ENCODE results near the gene ATP6V0C.
A peak's percentile ranks its signal among the peaks of the same experiment; 100 is the strongest.

The ATP6V0C gene

GRCh38 chr16:2511996-2512734 lies 1.6 kb upstream of the ATP6V0C start:
- DNase-seq (ENCODE audit: low read depth), result no peak

DNA sequence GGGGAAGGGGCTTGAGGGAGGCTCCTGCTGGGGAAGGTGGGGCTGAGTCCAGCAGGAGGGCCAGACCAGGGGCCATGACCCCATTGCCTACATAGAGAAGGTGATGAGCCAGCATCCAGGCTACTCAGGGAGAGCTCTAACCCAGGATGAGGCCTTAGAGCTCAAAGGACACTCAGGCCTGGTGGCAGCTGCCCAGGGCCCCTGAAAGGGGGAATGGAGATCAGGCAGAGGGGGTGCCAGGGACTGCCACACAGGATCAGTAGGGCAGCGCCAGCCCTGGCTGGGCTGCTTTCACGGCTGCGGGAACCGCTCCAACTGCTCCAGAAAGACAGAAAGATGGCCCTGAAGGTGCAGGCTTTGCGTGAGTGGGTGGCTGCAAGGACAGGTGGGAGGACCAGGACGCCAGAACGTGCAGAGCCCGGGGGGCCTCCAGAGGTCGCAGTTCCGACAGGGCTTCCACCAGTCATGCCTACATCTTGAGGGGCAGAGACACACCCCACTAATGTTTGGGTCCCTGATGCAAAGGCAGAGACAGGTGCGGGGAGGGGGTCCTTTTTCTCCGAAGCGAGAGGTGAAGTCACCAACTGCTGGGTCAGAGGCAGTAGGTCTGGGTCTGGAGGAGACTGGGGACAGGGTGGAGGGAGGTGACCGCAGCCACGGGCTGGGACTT lies 882 bp upstream of the ATP6V0C start:
- DNase-seq (ENCODE audit: low read depth), result no peak

DNA sequence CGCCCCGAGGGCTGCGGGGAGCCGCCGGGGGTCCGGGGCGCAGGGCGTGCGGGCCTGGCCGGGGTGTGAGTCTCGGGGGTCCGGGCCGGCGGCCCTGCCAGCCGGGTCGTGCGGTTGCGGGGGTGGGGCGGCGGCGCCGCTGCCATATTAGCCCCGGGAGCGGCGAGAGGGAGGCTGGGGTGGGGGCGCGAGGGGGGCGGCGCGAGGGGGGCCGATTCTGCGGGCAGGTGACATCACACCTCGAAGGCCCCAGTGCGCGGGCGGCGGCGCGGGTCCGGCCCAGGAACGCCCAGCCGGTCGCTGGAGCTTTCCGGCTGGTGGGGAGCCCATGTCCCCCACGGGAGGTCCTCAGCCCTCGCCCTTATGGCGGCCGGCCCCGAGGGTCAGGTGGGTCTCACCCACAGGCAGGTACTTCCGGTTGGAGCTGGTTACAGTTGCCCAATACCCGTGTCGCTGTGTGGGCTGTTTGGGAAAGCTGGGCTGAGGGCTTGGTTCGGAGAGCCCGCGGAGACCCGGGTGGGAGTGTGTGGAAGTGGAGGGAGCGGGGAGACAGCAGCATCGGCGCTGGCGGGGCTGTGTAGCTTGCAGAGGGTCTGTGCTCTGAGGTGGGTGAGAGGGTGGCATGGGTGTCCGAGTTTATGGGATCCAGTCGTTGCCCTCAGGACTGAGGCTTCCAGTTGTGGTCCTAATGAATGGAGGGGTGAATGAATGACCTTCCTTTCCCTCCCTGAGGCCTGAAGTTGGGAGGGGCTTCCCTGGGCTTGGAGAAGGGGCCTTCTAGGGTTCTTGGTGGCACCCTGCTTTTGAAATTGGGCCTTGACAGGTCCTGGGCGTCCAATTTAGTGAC lies 804 bp downstream of the ATP6V0C start:
- DNase-seq (ENCODE audit: low read depth), result no peak

GRCh38 chr16:2515180-2515851 lies 1.6 kb downstream of the ATP6V0C start:
- DNase-seq (ENCODE audit: low read depth), result peak; percentile 27

DNA sequence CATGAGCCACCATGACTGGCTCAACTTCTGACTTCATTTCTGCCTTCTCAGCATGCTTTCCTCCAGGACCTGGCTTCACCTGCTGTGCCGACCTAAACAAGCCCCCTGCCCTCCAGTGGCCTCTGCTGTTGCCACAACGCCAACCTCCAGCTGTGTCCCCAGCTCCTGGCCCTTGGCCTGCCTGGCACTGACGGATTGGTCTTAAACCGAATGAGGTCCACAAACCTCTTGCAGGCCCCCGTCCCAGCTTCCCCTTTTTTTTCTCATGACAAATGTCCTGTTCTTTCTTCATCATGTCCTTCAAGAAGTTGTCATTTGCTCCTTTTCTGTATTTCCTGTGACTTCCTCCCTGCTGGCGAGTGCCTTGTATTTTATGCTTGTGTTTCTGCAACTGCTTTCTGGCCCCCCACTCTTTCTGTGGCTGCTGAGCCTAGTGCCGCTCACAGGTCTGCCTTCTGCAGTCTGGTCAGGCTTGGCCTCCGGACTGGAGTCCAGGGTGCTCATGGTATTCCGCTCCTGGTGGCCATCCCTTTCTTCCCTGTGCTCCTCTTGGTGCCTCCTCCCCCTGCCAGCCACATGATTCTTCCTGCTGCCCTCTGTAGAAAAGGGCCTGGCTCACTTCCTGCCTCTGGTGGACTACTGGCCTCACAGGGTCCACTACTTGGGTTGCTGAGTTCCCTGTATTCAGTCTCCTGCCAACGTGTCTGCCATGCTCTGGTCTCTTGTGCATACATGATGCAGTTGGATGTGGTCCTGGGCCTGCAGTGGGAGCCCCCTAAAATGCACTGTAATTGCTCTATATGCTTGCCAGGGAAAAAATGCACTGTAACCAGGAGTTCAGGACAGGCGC lies 2.9 kb downstream of the ATP6V0C start:
- no peak for DNase-seq (ENCODE audit: low read depth)

DNA sequence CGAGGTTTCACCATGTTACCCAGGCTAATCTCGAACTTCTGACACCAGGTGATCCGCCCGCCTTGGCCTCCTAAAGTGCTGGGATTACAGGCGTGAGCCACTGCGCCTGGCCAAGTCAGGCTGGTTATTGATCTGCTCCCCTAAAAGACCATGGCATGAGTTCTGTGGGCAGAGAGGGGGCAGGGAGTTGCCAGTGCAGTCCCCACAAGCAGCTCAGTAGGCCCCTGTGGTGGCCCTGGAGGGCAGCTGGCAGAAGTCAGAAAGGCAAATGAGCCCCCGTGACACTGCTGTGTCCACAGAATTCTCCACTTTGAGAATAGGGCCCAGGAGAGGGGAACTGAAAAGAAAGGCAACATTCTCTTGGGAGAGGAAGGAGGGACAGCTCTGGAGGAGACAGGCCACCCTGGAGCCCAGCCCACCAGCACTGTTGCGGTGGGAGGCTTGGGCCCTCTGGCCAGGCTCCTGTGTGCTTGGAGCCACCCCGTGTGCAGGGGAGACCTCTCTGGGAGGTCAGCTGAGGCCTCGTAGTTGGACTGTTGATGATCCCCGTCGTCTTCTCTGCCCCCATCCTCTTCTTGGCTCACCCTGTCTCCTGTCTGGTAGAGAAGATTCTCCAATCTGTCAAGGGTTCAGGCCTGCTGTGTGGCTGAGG lies 4.3 kb downstream of the ATP6V0C start:
- DNase-seq (ENCODE audit: low read depth), result no peak

GRCh38 chr16:2518823-2519710 lies 5.3 kb downstream of the ATP6V0C start:
- DNase-seq (ENCODE audit: low read depth), result no peak

GRCh38 chr16:2519711-2520080 lies 5.9 kb downstream of the ATP6V0C start:
- no peak for DNase-seq (ENCODE audit: low read depth)

- DNase-seq (ENCODE audit: low read depth), result peak; percentile 80
These were observed 6.5 kb downstream of the ATP6V0C start, which contains the start of gene AMDHD2 for GRCh38 chr16:2520097-2520783. Gene AMDHD2, plus strand, starts transcription at chr16:2520371. Its CDS starts 88 bp downstream, at chr16:2520459.

DNA sequence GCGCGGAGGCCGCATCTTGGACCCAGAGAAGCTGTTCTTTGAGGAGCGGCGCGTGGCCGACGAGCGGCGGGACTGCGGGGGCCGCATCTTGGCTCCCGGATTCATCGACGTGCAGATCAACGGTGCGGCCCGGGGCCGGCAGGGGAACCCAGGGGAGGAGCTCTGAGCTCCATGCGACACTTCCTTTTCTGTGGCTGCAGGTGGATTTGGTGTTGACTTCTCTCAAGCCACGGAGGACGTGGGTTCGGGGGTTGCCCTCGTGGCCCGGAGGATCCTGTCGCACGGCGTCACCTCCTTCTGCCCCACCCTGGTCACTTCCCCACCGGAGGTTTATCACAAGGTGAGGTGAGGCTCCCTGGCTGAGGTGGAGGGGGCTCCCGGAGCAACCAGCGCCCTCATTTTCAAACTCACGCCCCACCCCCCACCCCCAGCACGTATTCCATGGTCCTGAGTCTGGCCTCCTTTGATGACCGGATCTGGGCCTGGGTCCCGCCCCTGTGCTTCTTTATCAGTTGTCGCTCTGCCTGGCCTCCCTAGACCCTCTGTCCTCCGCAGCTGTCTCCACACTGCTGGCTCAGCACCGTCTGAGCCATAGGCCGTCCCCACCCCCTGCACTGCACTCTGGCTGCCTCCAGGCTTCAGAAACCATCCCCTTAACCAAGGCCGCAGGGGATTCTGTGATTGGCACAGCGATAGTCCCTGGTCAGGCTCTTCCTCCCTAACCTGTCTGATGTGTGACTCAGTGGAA lies 7.2 kb downstream of the ATP6V0C start:
- DNase-seq (ENCODE audit: low read depth), result peak; percentile 27

GRCh38 chr16:2523801-2524231 lies 10.1 kb downstream of the ATP6V0C start:
- DNase-seq (ENCODE audit: low read depth), result no peak

DNA sequence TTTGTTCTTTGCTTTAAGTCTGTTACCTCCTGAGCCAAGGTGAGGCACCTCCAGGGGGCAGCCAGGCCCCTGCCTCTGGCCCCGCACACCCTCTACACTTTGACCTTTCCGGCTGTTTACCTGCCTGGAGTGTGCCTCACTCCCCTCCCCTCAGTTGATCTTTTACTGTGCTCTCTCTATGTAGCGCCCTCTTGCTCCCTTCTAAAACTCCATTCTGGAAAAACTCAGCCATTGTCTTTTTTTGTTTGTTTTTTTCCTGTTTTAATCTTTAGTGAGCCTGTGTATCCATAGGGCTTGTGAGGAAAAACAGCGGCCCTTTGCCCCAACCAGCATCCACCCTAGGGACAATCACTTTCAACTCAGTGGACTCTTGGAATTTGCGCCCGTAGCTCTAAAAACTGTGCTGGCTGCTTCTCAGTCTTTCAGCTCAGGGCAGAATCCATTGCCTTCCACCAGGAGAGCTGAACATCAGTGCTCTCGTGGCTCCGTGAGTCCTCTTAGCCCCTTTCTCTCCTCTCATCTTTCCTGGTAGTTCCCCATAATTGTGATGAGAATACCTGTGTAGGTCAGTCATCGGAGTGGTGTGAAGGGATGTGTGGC lies 10.7 kb downstream of the ATP6V0C start:
- DNase-seq (ENCODE audit: low read depth), result no peak

- no peak for DNase-seq (ENCODE audit: low read depth)
These were observed 12.4 kb downstream of the ATP6V0C start for GRCh38 chr16:2526135-2526534.

DNA sequence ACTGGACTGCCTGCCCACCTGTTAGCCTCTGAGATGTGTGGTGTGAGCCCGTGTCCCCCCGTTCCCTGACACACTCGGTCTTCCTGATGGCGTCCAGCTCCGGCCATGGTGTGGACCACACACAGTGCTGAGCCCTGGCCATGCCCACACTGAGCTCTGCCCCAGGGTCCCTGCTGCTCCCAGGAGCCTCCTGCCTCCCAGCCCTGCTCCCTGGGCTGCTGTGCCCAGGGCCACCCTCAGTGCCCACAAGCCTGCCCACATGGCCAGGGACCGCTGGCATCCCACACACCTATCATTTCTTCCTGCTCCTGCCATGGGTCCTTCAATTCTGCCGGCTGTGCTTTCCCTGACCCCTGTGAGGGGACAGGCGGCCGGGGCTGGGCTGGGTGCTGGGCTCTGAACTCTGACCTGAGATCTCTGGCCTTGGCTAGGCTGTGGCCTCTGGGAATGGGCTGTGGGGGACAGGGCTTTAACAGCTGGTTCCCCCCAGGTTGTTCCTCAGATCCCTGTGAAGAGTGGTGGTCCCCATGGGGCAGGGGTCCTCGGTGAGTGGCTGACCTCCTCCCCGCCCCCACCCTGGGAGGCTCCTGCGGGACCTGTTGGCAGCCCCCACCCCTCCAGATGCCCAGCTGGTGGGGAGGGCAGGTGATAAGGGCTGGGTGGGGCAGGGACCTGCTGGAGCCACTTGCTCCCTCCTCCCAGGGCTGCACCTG lies 13.5 kb downstream of the ATP6V0C start:
- no peak for DNase-seq (ENCODE audit: low read depth)

- no peak for DNase-seq (ENCODE audit: low read depth)
These were observed 14.0 kb downstream of the ATP6V0C start for GRCh38 chr16:2527784-2528100.

- DNase-seq (ENCODE audit: low read depth), result no peak
These were observed 14.7 kb downstream of the ATP6V0C start for GRCh38 chr16:2528161-2529060.

Measured in amniotic epithelial cell (primary cell).